NCI-H2171 treated with DMSO at 0.1 percent for 48 hours (cell line): ENCODE results near the gene GYG2.
"Not testable (repeated sequence)": the region's sequence is repeated elsewhere in the genome, so short reads cannot be mapped to it uniquely, and the experiment has no call there.

Source experiments
- DNase-seq: peaks from one replicate; lab custom pipeline; 2025; lab: John Stamatoyannopoulos, UW

The GYG2 gene

DNA sequence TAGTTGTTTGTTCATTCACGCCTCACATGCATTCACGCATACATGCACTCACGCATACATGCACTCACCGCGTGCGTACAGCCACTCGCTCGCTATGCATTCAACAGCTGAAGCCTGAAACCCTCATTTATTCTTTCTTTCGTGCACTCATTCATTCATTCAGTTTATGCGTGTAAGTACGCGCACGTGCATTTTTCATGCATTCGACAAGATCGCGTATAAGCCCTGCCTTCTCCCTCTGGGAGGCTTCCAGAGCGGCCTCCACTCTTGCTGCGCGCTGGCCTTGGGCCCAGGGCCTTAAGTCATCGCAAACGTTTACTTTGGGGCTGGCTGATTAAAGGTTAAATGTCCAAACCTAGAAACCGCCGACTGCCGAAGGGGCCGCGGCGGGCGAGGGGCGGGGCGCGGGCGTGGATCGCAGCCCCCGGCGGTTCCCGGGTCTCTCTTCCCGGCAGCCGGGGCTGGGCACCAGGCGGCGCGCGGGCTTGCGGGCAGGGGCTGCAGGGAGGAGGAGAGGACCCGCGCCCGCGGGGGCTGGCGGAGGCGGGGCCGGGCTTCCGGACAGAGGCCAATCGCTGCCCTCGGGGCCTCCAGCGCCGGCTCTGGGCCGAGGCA, at the start of gene GYG2:
TSS of gene GYG2 (plus strand) at position 587 of the 615 bp plus-strand sequence. CDS start 1,259 bp downstream, outside the sequence.
- no peak for DNase-seq

GRCh38 chrX:2780472-2781225, 48.1 kb upstream of the GYG2 start:
- DNase-seq: not testable (repeated sequence)

- no peak for DNase-seq
These were observed 47.5 kb upstream of the GYG2 start for GRCh38 chrX:2781226-2781571.

DNA sequence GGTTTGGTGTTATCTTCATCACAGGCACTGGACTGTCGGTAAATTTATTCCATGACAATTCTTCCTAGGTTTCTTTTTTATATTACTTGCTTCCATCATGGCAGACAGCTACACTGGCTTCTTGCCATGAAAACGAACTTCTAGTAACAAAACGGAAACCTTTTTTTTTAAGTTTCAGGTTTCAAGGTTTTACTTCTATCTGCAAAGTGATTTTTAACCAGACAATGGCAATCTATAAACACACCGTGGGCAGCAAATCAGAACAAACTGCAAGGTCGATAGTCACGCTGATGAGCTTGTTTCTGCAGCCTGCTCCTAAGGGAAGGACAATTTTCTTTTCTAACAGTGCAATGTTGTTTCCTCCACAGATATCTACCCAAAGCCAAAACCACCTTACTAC, 47.0 kb upstream of the GYG2 start:
- DNase-seq: no peak

- no peak for DNase-seq
These were observed 46.6 kb upstream of the GYG2 start for GRCh38 chrX:2782171-2782570.

GRCh38 chrX:2782778-2783177, 46.0 kb upstream of the GYG2 start:
- DNase-seq: no peak

GRCh38 chrX:2784026-2784425, 44.7 kb upstream of the GYG2 start:
- no peak for DNase-seq

GRCh38 chrX:2785538-2785937, 43.2 kb upstream of the GYG2 start:
- DNase-seq: no peak

- no peak for DNase-seq
These were observed 39.8 kb upstream of the GYG2 start for GRCh38 chrX:2788980-2789379.

DNA sequence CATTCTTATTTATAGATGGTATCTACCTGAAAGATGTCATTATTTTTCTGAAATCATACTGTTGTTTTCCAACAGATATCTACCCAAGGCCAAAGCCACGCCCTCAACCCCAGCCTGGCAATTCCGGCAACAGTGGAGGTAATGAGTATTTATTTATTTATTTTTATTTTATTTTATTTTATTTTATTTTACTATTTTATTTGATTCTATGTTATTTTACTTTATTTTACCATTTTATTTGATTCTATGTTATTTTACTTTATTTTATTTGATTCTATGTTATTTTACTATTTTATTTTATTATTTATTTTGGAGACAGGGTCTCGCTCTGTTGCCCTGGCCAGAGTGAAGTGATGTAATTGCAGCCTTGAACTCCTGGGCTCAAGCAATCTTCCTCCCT, 39.2 kb upstream of the GYG2 start:
- no peak for DNase-seq

DNA sequence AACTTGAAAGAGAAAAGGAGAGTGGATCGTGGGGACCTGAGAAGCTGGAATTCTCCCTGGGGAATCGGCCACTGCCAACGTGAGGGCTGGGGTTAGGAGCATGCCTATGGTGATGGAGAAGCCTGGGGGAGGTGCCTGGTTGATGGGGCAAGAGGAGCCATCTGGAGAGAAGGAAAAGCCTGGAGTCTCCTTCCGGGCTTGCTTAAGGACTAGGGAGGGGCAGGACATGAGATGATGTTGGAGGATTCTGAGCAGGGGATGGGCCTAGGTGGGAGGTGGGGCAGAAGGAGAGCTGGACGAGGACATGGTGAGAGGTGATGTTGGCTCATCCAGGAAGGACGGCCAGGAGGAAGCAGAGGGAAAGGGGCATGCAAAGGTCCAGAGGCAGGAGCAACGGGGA, 35.0 kb upstream of the GYG2 start:
- no peak for DNase-seq

DNA sequence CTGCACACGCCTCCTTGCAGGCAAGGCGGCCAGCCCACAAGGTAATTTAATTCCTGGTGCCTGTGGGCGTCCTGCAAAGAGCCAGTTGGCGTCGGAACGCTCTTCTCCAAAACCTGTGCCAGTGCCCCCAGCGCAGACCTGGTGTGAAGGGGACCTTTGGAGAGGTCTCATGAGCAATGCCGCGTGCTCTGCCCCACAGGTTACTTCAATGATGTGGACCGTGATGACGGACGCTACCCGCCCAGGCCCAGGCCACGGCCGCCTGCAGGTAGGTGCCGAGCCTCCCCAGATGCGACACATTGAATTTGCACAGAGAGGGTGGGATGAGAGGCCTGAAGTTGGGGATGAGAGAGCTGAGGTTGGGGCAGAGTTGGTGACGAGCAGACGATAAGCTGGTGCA, 34.4 kb upstream of the GYG2 start:
- DNase-seq: no peak

DNA sequence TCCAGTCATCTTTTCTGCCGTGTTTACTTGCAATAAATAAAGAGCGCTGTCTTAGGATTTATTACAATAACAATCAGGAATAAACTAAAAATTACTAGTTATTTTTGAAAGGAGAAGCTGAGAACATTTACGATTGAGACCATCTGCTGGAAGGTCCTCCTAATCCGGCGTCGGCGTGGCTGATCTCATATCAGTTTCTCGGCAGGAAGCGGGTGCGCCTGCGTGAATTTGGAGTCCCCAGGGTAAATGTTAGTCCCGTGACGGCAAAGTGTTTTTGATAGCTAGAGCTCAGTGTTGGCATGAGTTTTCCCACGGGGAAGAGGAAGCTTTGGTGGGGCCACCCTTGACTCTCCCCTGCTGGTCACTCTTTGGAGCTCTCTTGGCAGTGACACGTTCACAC, 31.9 kb upstream of the GYG2 start:
- DNase-seq: peak; percentile 8

DNA sequence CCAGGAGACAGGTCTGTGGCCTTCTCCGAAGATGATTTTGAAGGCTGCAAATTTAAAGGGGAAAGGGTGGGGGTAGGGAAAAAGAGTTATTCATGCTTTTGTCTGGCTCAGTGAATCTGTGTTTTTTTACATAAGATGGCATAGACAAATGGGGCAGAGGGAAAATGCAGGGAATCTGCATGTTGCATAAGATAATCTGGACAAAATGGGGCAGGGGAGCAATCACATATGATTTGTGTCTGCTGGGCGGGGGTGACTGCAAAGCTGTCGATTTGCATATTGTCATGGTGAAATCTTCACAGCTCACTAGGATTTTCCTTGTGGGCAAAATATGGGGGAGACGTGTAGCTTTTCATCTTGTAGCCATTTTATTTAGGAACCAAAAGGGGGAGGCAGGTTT, 29.4 kb upstream of the GYG2 start:
- no peak for DNase-seq

DNA sequence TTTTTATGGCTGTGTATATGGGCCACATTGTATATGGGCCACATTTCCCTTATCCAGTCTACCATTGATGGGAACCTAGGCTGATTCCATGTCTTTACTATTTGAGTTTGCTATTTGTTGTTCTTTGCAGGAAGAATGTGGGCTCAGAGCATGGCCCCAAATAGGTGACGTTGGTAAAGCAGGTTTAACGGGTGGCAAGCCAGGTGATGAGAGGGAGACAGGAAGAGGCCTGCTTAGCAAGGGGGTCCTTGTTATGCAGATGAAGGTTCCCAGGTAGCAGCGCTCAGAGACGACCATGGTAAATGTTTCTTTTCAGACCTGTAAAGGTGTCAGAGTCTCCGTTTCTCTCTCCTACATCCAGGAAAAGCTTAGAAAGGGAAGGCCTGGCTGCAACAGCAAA, 28.8 kb upstream of the GYG2 start:
- not testable (repeated sequence) for DNase-seq

DNA sequence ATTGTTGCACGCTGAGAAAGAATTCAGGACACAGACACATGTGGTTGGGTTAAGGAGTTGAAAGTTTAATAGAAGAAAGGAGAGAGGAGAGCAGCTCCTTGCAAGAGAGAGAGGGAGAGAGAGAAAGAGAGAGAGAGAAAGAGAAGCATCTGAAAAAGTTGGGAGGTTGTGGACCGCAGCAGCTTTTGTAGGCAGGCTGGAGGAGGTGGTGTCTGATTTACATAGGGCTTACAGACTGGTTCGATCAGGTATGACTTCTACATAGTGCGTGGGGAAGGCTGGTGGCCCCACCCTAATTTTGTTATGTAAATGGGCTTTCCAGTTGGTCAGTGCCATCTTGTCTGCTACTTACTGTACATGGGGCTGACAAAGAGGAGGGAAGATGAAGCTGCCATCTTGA, 27.5 kb upstream of the GYG2 start:
- DNase-seq: no peak

DNA sequence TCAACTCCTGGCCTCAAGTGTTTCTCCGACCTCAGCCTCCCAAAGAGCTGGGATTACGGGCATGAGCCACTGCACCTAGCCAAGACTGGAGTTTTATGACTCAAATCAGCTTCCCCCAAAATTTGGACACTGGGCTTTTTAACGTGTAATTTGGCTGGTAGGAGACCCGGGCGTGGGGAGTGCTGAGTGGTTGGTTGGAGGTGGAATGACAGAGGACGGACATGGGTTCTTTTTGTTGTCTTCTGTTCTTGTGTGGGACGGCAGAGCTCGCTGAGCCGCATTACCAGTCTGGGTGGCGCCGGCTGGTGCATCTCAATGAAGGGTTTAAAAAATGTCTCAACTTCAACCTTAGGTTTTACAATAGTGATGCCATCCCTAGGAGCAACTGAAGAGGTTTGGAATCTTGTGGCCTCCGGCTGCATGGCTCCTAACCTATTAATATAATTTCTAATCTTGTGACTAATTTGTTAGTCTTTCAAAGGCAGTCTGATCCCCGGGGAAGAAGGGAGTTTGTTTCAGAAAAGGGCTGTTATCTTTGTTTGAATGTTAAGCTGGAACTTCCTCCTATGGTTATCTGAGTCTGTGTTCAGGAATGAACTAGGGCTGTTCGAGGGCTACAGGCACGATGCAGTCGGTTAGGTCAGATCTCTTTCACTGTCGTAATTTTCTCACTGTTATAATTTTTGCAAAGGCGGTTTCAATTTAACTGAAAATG, 26.2 kb upstream of the GYG2 start:
- DNase-seq: not testable (repeated sequence)

DNA sequence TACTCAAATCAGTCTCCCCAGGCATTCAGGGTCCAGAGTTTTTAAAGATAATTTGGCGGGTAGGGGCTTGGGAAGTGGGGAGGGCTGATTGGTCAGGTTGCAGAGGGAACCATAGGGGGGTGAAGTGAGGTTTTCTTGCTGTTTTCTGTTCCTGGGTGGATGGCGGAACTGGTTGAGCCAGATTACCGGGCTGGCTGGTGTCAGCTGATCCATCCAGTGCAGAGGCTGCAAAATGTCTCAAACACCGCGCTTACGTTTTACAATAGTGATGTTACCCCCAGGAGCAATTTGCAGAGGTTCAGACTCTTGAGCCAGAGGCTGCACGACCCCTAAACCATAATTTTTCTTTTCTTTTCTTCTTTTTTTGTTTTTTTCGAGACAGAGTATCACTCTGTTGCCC, 25.2 kb upstream of the GYG2 start:
- DNase-seq: not testable (repeated sequence)

DNA sequence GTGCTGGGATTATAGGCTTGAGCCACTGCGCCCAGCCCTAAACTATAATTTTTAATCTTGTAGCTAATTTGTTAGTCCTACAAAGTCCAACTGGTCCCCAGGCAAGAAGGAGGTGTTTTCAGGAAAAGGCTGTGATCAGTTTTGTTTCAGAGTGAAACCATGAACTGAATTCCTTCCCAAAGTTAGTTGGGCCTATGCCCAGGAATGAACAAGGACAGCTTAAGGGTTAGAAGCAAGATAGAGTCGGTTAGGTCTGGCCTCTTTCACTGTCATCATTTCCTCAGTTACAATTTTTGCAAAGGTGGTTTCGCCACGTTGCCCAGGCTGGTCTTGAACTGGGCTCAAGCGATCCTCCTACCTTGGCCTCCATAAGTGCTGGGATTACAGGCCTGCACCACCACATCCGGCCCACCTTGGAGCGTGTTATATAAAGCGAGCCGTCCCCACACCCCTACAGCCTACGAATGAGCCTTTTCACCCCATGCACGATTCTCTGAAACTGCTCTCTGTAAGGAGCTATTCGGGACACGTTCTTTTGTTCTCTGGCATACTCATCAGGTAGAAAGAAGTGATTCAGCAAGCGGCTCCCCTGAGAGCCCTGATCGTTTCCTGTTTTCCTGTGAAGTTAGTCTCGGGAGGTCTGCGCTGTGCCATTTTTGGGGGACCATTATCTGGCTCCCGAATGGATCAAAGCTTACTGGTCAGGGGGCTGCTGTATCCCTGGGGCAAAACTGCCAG, 24.5 kb upstream of the GYG2 start:
- DNase-seq: not testable (repeated sequence)

GRCh38 chrX:2804858-2805257, 23.9 kb upstream of the GYG2 start:
- DNase-seq: not testable (repeated sequence)

- no peak for DNase-seq
These were observed 17.5 kb upstream of the GYG2 start for GRCh38 chrX:2811271-2811670.

DNA sequence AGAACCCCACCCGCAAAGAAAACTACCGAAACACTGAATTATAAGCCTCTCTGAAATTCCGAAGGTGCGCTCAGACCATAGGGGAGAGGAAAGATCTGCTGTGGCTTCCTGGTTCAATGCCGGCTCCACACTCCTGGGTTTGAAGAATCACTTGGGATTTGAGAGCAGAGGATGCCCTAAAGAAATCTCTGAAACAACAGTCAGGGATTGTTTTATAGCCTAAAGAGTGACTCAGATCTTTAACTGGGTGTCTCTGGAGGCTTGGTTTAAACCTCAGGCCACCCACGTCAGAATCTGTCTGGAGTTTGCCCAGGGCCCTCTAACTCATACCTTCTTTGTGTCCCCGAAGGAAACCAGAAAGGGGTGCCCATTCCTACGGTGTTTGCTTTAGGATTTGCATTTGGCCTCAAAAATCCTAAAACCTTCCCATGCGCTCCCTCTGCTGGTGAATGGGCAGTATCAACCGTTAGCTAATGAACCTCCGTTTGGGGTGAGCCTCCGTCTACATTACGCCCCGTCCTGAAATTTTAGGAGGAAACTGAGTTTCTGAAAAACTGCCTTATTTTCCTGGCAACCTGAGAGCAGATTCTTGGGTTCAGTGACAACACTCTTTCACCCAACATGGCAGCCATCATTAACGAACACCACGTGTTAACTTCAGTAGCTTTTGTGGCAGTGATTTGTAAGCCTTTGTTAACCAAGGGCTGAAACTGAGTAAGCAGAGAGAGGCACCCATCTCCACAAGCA, 16.4 kb upstream of the GYG2 start:
- DNase-seq: peak; percentile 27
